Hypothalamus (tissue), 51 donors: ENCODE data around the gene CBX4.
A peak's percentile ranks its signal among the peaks of the same experiment; 100 is the strongest.

Experiments used
- DNase-seq, 51 donors: peaks; one replicate each; lab custom pipeline; 2025; lab: John Stamatoyannopoulos, UW

Gene CBX4

GRCh38 chr17:79803421-79803996 lies 35.7 kb downstream of the CBX4 start:
- no peak for DNase-seq

- DNase-seq = no peak
Measured at GRCh38 chr17:79802736-79803420, 36.4 kb downstream of the CBX4 start.

- DNase-seq = no peak
Measured at GRCh38 chr17:79802039-79802735, 37.1 kb downstream of the CBX4 start.

GRCh38 chr17:79801156-79802038 lies 37.8 kb downstream of the CBX4 start:
- DNase-seq = no peak

GRCh38 chr17:79800325-79801155 lies 38.7 kb downstream of the CBX4 start:
- no peak for DNase-seq

- DNase-seq = no peak
Measured at GRCh38 chr17:79799538-79800324, 39.5 kb downstream of the CBX4 start.

GRCh38 chr17:79799174-79799537 lies 40.1 kb downstream of the CBX4 start:
- DNase-seq = no peak

GRCh38 chr17:79798299-79799173 lies 40.7 kb downstream of the CBX4 start:
- DNase-seq = no peak

GRCh38 chr17:79797492-79798298 lies 41.5 kb downstream of the CBX4 start:
- no peak for DNase-seq

- DNase-seq = peak; percentile 80 to 100 (median 99)
Measured at GRCh38 chr17:79796763-79797491, 42.3 kb downstream of the CBX4 start, which contains the start of gene CBX8. Gene CBX8, minus strand, starts transcription at chr17:79797077. Its CDS starts 79 bp downstream, at chr17:79796998.

GRCh38 chr17:79796444-79796762 lies 42.8 kb downstream of the CBX4 start:
- DNase-seq = no peak

GRCh38 chr17:79795795-79796443 lies 43.3 kb downstream of the CBX4 start:
- DNase-seq = no peak

- DNase-seq = no peak
Measured at GRCh38 chr17:79794659-79795511, 44.4 kb downstream of the CBX4 start.

- DNase-seq = no peak
Measured at GRCh38 chr17:79793924-79794304, 45.3 kb downstream of the CBX4 start.
